ENCODE data around the gene NMNAT3.

GRCh38 chr3:139540651-139541531 lies 136.9 kb downstream of the NMNAT3 start:
- no peak for TF ChIP-seq CTCF (IDR thresholded peaks at IDR 0.05)
- TF ChIP-seq POLR2A (IDR thresholded peaks at IDR 0.05), result no peak
